HG02884 (cell line): ENCODE results near the gene MPP2.

ENCODE experiments used
- ATAC-seq: cut with Tn5 transposase; IDR thresholded peaks from one replicate; pipeline ENCODE4 v1.9.1; 2021; ENCODE audit warnings: mild to moderate bottlenecking, moderate library complexity; ENCODE audit not compliant: unreplicated experiment

Gene MPP2

GRCh38 chr17:43825567-43825966 is 81.8 kb downstream of the MPP2 start:
- ATAC-seq: no peak
